Endothelial cell of umbilical vein (primary cell): Measurements from ENCODE around the gene HOXB3. TPM values are rescaled to one million over a fixed set of nuclear protein-coding genes. Genes with fewer than 3 reads are reported as not detected.

Experiments
- BruUV-seq: library from RNA; stranded (reverse); fragments of 400-500 nt; replicated peaks from 2 replicates; lab custom pipeline; 2021; lab: Mats Ljungman, UMichigan
- CTCF ChIA-PET: fragments of 300-600, 350-600 bp; sonication (Branson Sonifier 250); formaldehyde crosslinking; loops from one replicate; lab custom pipeline; 2021; ENCODE audit warnings: antibody characterized with exemption, inconsistent platforms; lab: Charles Lee
- POLR2A ChIA-PET: fragments of 300-600, 350-600 bp; sonication (Branson Sonifier 250); formaldehyde crosslinking; loops from one replicate; lab custom pipeline; 2021; ENCODE audit warnings: antibody characterized with exemption, inconsistent platforms; lab: Charles Lee
- DNase-seq: peaks from one replicate; pipeline ENCODE4 v3.0.0-alpha.2; 2011; ENCODE audit warnings: low read depth, low spot score
- FAIRE-seq: peaks from 2 replicates; lab custom pipeline; 2011; peaks lifted over from hg19 to GRCh38; lab: Jason Lieb, UNC
- H2AFZ ChIP-seq: 2 replicates; pipeline ENCODE4 v1.6.0; 2012; ENCODE audit warnings: low read depth, low read length, control low read depth, inconsistent platforms
- H3K27ac ChIP-seq: 2 replicates; pipeline ENCODE4 v1.5.1; 2011; ENCODE audit warnings: low read depth, mild to moderate bottlenecking, control low read depth, low read length, moderate library complexity; ENCODE audit not compliant: insufficient read depth
- H3K27me3 ChIP-seq, 2 experiments: 2 replicates each; pipeline versions ENCODE4 v1.6.0 to v1.6.1; 2011; ENCODE audit warnings: low read length in 2 of 2, mixed read lengths in 1 of 2; ENCODE audit not compliant: control insufficient read depth in 2 of 2, insufficient read depth in 2 of 2
- H3K36me3 ChIP-seq, 2 experiments: 2 replicates in 1 of 2; 3 replicates in 1 of 2; pipeline ENCODE4 v1.5.1; 2011; ENCODE audit warnings: low read length in 2 of 2, mild to moderate bottlenecking in 1 of 2, moderate library complexity in 1 of 2; ENCODE audit not compliant: control insufficient read depth in 2 of 2, insufficient read depth in 2 of 2; ENCODE audit errors: extremely low read depth in 1 of 2
- H3K4me1 ChIP-seq: 3 replicates; pipeline ENCODE4 v1.5.1; 2011; ENCODE audit warnings: mild to moderate bottlenecking, low read length; ENCODE audit not compliant: control insufficient read depth, insufficient read depth; ENCODE audit errors: extremely low read depth
- H3K4me2 ChIP-seq: 2 replicates; pipeline ENCODE4 v1.6.1; 2011; ENCODE audit warnings: low read length, control low read depth, mixed read lengths; ENCODE audit not compliant: insufficient read depth
- H3K4me3 ChIP-seq, 3 experiments: fragments of 200-600 bp in 1 of 3; sonication (generic), shearing (Covaris generic) in 1 of 3; replicated peaks in 1 of 3; 2 replicates each; pipeline ENCODE4 v1.5.1; 2011 to 2016; ENCODE audit warnings: control low read depth in 3 of 3, low read length in 3 of 3, mild to moderate bottlenecking in 2 of 3, inconsistent platforms in 1 of 3, low read depth in 1 of 3, moderate library complexity in 1 of 3; ENCODE audit not compliant: insufficient read depth in 1 of 3
- H3K79me2 ChIP-seq: 2 replicates; pipeline ENCODE4 v1.6.0; 2012; ENCODE audit warnings: low read length, inconsistent platforms; ENCODE audit not compliant: control insufficient read depth, insufficient read depth
- H3K9ac ChIP-seq: replicated peaks from 2 replicates; pipeline ENCODE3; 2011; ENCODE audit warnings: low read length, control low read depth; ENCODE audit not compliant: insufficient read depth; ENCODE audit errors: extremely low read depth
- H3K9me1 ChIP-seq: replicated peaks from 3 replicates; pipeline ENCODE4 v1.6.0; 2011; ENCODE audit warnings: mild to moderate bottlenecking, low read length; ENCODE audit not compliant: control insufficient read depth, insufficient read depth; ENCODE audit errors: extremely low read depth
- H3K9me3 ChIP-seq: replicated peaks from 2 replicates; pipeline ENCODE4 v1.5.1; 2012; ENCODE audit warnings: low read length, inconsistent platforms; ENCODE audit not compliant: control insufficient read depth, insufficient read depth
- H4K20me1 ChIP-seq: replicated peaks from 2 replicates; pipeline ENCODE3; 2011; ENCODE audit warnings: mild to moderate bottlenecking, low read length; ENCODE audit not compliant: control insufficient read depth, insufficient read depth; ENCODE audit errors: extremely low read depth
- EZH2 ChIP-seq: IDR thresholded peaks from 2 replicates; pipeline ENCODE4 v1.6.1; 2012; ENCODE audit warnings: borderline replicate concordance, low read depth, mild to moderate bottlenecking, moderate library complexity, low read length, inconsistent platforms; ENCODE audit not compliant: severe bottlenecking
- FOS ChIP-seq: IDR thresholded peaks from 2 replicates; pipeline ENCODE4 v1.6.1; 2011; ENCODE audit warnings: mild to moderate bottlenecking, low read length, moderate library complexity, borderline replicate concordance; ENCODE audit not compliant: insufficient read depth
- GATA2 ChIP-seq: IDR thresholded peaks from 2 replicates; pipeline ENCODE4 v1.7.0; 2011; ENCODE audit warnings: low read depth, mild to moderate bottlenecking, moderate library complexity, mixed read lengths, low read length; ENCODE audit not compliant: insufficient read length, insufficient read depth
- JUN ChIP-seq: IDR thresholded peaks from 2 replicates; pipeline ENCODE4 v1.6.1; 2011; ENCODE audit warnings: borderline replicate concordance, low read depth; ENCODE audit not compliant: insufficient read length, insufficient read depth
- MYC ChIP-seq: IDR thresholded peaks from one replicate; pipeline ENCODE4 v1.6.1; 2011; ENCODE audit warnings: mild to moderate bottlenecking, low read depth, low read length
- POLR2A ChIP-seq: IDR thresholded peaks from 2 replicates; pipeline ENCODE4 v1.6.1; 2012; ENCODE audit warnings: low read depth, mild to moderate bottlenecking, control low read depth, low read length
- POLR2AphosphoS5 ChIP-seq: IDR thresholded peaks from 2 replicates; pipeline ENCODE4 v1.6.1; 2012; ENCODE audit warnings: low read depth, mild to moderate bottlenecking, control low read depth, low read length, moderate library complexity; ENCODE audit not compliant: insufficient read depth
- dilution Hi-C: fragments of 300-500 bp; cut with MboI; formaldehyde crosslinking; loops from one replicate; pipeline ENCODE4 v1.15.0; 2019; ENCODE audit warnings: low sequenced_read_pairs; ENCODE audit not compliant: extremely low pct_ligation_motif_present
- intact Hi-C: fragments of 100-400 bp; cut with micrococcal nuclease; formaldehyde crosslinking; loops from one replicate; pipeline ENCODE4 v1.10.0; 2022
- polyA plus RNA-seq, 4 experiments: library from polyadenylated mRNA; depleted of rRNA in 3 of 4; stranded (reverse) in 3 of 4; unstranded in 1 of 4; fragments of >200 nt; gene quantifications; 2 replicates each; pipeline versions ENCODE4 v1.2.1 to v1.2.3, GENCODE V29; 2011 to 2012; ENCODE audit warnings: missing spikeins in 1 of 4
- total RNA-seq: library from RNA; stranded (reverse); gene quantifications from 2 replicates; pipeline ENCODE4 v1.2.3, GENCODE V29; 2021

HOXB3 gene
- total and polyA plus RNA-seq, 2 donors (not counting 3 experiments of a cell fraction or from before 2014, with no cell fraction given), result 29.6 to 56.6 TPM

DNA sequence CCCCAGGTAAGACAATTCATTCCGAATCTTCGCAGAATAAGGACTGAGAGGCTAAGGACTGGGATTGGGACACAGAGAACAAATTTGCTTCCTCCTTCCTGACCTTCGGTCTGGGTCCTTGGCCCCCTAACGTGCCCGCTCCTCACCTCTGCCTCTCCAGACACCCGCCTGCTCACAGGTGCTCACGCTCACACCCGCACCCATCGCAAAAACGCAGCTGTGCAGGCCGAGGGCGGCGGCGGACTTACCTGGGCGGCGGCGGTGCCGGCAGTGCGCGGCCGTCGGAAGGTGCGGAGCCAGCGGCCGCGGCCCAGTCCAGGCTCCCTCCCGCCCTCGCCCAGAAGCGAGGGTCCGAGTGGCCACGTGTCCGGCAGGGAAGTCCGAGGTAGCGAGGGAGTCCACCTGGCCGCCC is 43.2 kb upstream of the HOXB3 start:
- no TSS peak for BruUV-seq
- intact Hi-C loops (no loop called here), dilution Hi-C loops (no loop called here)
- no peaks in the 10 kb centered on the region for H3K36me3 ChIP-seq
- H3K27ac ChIP-seq, result no peak overlapping the region
- no peaks in the 10 kb centered on the region for H4K20me1 ChIP-seq
- TF ChIP-seq GATA2, result no peak
- TF ChIP-seq JUN, result no peak
- no peak for TF ChIP-seq FOS
- TF ChIP-seq POLR2AphosphoS5, result no peak
- no peak for TF ChIP-seq EZH2
- CTCF ChIA-PET, result interaction anchor here (1.9 kb wide), 1 partner anchor 8 kb away, joined by 6 read pairs; no protein-coding TSS in a partner anchor
- H3K9ac ChIP-seq, result no peak overlapping the region
- FAIRE-seq (no peak), DNase-seq (no peak)
- POLR2A ChIA-PET, result no interaction called here
- peak overlapping the region; percentile 62 for H3K4me2 ChIP-seq
- peak overlapping the region in 1 of 3 experiments; percentile 6 for H3K4me3 ChIP-seq
- no peaks in the 10 kb centered on the region for H3K4me1 ChIP-seq
- H3K9me1 ChIP-seq, result no peaks in the 10 kb centered on the region
- H2AFZ ChIP-seq, result no peak overlapping the region
- H3K27me3 ChIP-seq, result peaks cover 69 to 87% of the 10 kb centered on the region in 2 experiments
- no peaks in the 10 kb centered on the region for H3K79me2 ChIP-seq
- no peaks in the 10 kb centered on the region for H3K9me3 ChIP-seq

GRCh38 chr17:48632579-48633265 is 42.7 kb upstream of the HOXB3 start:
- Histone ChIP-seq H3K36me3 (no peaks in the 10 kb centered on the region), H3K9me1 (no peaks in the 10 kb centered on the region), H3K27me3 (peaks cover 71 to 87% of the 10 kb centered on the region in 2 experiments), H2AFZ (no peak overlapping the region), H4K20me1 (no peaks in the 10 kb centered on the region), H3K4me2 (no peak overlapping the region), H3K9ac (no peak overlapping the region), H3K4me3 (no peak overlapping the region), H3K9me3 (no peaks in the 10 kb centered on the region), H3K27ac (no peak overlapping the region), H3K79me2 (no peaks in the 10 kb centered on the region), H3K4me1 (no peaks in the 10 kb centered on the region)
- intact Hi-C loops, result no loop called here
- DNase-seq (no peak), FAIRE-seq (no peak)
- CTCF ChIA-PET, result interaction anchor here (1.0 to 1.9 kb wide), 3 partner anchors 8 to 12 kb away, joined by 3 to 6 read pairs (median 3); no protein-coding TSS in a partner anchor
- no TSS peak for BruUV-seq
- no peak for TF ChIP-seq POLR2A
- TF ChIP-seq JUN, result no peak
- no peak for TF ChIP-seq EZH2
- no peak for TF ChIP-seq MYC
- TF ChIP-seq POLR2AphosphoS5, result no peak
- POLR2A ChIA-PET, result no interaction called here
- dilution Hi-C loops, result no loop called here
